Measurements from ENCODE around the gene COX20.

DNA sequence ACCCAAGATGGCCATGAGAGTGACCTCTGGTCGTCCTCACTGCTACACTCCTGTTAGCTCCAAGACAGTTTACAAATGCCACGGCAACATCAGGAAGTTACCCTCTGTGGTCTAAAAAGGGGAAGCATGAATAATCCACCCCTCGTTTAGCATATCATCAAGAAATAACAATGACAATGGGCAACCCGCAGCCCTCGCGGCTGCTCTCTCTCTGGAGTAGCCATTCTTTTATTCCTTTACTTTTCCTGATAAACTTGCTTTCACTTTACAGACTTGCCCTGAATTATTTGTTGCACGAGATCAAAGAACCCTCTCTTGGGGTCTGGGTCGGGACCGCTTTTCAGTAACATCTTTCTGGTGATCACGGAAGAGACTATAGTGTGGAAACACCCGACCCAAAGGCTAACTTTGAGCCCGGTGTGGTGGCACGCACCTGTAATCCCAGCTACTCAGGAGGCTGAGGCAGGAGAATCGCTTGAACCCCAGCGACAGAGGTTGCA, 19.8 kb upstream of the COX20 start:
- TF ChIP-seq, protein P1, sequence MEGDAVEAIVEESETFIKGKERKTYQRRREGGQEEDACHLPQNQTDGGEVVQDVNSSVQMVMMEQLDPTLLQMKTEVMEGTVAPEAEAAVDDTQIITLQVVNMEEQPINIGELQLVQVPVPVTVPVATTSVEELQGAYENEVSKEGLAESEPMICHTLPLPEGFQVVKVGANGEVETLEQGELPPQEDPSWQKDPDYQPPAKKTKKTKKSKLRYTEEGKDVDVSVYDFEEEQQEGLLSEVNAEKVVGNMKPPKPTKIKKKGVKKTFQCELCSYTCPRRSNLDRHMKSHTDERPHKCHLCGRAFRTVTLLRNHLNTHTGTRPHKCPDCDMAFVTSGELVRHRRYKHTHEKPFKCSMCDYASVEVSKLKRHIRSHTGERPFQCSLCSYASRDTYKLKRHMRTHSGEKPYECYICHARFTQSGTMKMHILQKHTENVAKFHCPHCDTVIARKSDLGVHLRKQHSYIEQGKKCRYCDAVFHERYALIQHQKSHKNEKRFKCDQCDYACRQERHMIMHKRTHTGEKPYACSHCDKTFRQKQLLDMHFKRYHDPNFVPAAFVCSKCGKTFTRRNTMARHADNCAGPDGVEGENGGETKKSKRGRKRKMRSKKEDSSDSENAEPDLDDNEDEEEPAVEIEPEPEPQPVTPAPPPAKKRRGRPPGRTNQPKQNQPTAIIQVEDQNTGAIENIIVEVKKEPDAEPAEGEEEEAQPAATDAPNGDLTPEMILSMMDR (IDR thresholded peaks at IDR 0.05; ENCODE audit: extremely low read depth in 1 of 2, insufficient read depth in 1 of 2, low read depth in 1 of 2, low read length in 2 of 2) = no peak
- TF ChIP-seq EZH2 (IDR thresholded peaks at IDR 0.05; ENCODE audit: borderline replicate concordance, low read depth, low read length, severe bottlenecking) = no peak
- no peak for TF ChIP-seq POLR2A (IDR thresholded peaks at IDR 0.05; ENCODE audit: low read depth, low read length)
